Measurements from ENCODE around the gene ITK. TPM values are rescaled to one million over a fixed set of nuclear protein-coding genes. Genes with fewer than 3 reads are reported as not detected.
A peak's percentile ranks its signal among the peaks of the same experiment; 100 is the strongest.

ITK gene
- total RNA-seq, 2 donors from 2014 or later: 0.33 to 0.90 TPM

DNA sequence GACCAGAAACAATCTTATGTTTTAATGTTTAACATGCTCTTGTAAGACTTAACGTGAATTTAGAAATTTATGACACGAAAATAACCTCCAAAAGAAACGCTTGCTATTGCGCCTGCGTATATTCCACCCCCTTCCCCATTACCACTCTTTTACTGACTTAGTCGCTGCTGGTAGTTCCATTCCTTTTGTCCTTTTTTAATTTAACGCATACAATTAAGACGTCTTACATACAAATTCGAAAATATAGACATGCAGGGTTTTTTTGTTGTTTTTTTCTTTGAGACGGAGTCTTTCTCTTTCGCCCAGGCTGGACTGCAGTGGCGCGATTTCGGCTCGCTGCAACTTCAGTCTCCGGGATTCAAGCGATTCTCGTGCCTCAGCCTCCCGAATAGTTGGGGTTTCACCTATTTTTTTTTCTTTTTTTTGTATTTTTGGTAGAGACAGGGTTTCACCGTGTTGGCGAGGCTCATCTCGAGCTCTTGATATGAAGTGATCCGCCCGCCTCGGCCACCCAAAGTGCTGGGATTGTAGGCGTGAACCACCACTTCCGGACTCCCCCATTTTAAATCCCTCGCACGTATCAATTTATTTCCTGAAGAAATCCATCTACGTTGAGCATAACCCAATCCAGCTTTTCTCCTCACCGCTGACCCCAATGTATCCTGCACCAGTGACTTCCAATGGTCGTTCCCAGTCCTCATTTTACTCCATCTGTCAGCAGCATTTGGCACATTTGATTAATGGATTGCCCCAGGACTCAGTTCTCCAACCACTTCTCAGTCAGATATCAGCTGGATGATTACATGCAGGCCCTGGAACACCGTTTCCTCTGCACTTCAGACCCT, 37.3 kb upstream of the ITK start:
- peak; percentile 68 for DNase-seq (ENCODE audit: low spot score)
- H3K27me3 ChIP-seq: no peaks in the 10 kb centered on the region
- H3K27ac ChIP-seq: peak overlapping the region; percentile 85 to 93
- TF ChIP-seq, protein P1, sequence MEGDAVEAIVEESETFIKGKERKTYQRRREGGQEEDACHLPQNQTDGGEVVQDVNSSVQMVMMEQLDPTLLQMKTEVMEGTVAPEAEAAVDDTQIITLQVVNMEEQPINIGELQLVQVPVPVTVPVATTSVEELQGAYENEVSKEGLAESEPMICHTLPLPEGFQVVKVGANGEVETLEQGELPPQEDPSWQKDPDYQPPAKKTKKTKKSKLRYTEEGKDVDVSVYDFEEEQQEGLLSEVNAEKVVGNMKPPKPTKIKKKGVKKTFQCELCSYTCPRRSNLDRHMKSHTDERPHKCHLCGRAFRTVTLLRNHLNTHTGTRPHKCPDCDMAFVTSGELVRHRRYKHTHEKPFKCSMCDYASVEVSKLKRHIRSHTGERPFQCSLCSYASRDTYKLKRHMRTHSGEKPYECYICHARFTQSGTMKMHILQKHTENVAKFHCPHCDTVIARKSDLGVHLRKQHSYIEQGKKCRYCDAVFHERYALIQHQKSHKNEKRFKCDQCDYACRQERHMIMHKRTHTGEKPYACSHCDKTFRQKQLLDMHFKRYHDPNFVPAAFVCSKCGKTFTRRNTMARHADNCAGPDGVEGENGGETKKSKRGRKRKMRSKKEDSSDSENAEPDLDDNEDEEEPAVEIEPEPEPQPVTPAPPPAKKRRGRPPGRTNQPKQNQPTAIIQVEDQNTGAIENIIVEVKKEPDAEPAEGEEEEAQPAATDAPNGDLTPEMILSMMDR (IDR thresholded peaks at IDR 0.05): peak in 1 of 2 donors; percentile 22
- peaks cover 0 to 13% of the 10 kb centered on the region in 2 donors for H3K4me1 ChIP-seq
- H3K36me3 ChIP-seq: peaks cover 10% of the 10 kb centered on the region
- no peaks in the 10 kb centered on the region for H3K9me3 ChIP-seq
- peak overlapping the region; percentile 68 to 99 for H3K4me3 ChIP-seq

DNA sequence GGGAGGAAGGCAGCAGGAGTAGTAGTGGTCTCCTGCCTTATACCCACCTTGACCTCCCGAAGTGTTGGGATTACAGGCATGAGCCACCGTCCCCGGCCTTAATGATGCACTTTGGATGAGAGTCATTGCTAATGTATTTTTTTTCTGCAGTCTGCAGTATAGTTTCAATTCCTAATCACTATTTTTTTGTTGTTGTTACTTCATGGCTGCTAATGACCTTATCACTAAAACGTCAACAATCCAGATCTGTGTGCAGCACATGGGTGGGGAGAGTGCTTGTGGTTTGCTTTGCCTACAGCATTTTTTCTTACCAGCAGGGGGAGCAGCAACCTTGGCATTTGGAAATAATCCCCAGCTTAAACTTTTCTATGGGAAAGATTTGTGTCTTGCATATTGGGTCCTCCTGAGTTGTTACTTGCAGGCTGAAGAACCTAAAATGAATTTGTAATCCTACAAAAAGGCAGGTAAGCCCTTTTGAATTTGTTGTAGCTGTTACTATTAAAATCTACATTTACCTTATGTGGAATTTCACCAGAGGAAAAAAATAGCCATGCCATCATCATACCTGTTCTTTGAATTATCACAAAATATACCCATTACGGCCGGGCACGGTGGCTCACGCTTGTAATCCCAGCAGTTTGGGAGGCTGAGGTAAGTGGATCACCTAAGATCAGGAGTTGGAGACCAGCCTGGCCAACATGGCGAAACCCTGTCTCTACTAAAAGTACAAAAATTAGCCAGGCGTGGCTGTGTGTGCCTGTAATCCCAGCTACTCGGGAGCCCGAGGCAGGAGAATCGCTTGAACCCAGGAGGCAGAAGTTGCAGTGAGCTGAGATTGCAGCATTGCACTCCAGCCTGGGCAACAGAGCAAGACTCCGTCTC, 31.7 kb upstream of the ITK start:
- no peak overlapping the region for H3K27ac ChIP-seq
- H3K4me1 ChIP-seq: peaks cover 0 to 5% of the 10 kb centered on the region in 2 donors
- no peak overlapping the region for H3K4me3 ChIP-seq
- TF ChIP-seq, protein P1 (IDR thresholded peaks at IDR 0.05): peak; percentile 73 to 87
- no peaks in the 10 kb centered on the region for H3K9me3 ChIP-seq
- H3K36me3 ChIP-seq: no peaks in the 10 kb centered on the region
- H3K27me3 ChIP-seq: no peaks in the 10 kb centered on the region
- DNase-seq (ENCODE audit: low spot score): peak; percentile 77

DNA sequence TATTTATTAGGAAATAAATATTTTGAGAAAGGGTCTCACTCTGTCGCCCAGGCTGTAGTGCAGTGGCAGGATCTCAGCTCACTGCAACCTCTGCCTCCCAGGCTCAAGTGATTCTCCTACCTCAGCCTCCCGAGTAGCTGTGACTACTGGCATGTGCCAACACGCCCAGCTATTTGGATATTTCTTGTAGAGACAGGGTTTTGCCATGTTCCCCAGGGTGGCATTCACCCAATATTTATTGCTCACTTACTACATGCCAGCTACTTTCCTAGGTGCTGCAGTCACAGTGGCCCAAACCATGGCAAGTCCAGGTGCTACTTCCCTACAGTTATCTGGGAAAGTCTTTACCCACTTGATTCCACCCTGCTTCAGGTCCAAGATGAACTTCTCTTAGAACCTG, 29.6 kb upstream of the ITK start:
- Histone ChIP-seq H3K36me3 (no peaks in the 10 kb centered on the region), H3K4me3 (no peak overlapping the region), H3K27ac (no peak overlapping the region), H3K9me3 (no peaks in the 10 kb centered on the region), H3K27me3 (no peaks in the 10 kb centered on the region), H3K4me1 (peaks cover 0 to 5% of the 10 kb centered on the region in 2 donors)
- peak; percentile 34 for DNase-seq (ENCODE audit: low spot score)
- TF ChIP-seq, protein P1 (IDR thresholded peaks at IDR 0.05): no peak

DNA sequence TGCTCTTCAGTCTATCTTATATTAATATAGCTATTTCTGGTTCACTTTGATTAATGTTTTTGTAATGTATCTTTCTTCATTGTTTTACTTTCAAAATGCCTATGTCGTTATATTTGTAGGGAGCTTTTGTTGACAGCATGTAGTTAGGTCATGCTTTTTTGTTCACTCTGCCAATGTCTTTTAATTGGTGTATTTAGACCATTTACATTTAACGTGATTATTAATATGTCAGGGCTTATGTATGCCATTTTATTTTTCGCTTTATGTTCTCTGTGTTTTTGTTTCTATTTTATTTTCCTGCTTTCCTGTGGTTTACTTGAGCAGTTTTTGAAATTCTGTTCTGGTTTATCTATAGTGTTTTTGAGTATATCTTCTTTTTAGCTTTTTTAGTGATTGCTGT, 25.3 kb upstream of the ITK start:
- no peak for DNase-seq (ENCODE audit: low spot score)
- Histone ChIP-seq H3K27ac (no peak overlapping the region), H3K36me3 (no peaks in the 10 kb centered on the region), H3K27me3 (no peaks in the 10 kb centered on the region), H3K9me3 (no peaks in the 10 kb centered on the region), H3K4me3 (no peak overlapping the region), H3K4me1 (no peaks in the 10 kb centered on the region)
- TF ChIP-seq, protein P1 (IDR thresholded peaks at IDR 0.05): no peak

DNA sequence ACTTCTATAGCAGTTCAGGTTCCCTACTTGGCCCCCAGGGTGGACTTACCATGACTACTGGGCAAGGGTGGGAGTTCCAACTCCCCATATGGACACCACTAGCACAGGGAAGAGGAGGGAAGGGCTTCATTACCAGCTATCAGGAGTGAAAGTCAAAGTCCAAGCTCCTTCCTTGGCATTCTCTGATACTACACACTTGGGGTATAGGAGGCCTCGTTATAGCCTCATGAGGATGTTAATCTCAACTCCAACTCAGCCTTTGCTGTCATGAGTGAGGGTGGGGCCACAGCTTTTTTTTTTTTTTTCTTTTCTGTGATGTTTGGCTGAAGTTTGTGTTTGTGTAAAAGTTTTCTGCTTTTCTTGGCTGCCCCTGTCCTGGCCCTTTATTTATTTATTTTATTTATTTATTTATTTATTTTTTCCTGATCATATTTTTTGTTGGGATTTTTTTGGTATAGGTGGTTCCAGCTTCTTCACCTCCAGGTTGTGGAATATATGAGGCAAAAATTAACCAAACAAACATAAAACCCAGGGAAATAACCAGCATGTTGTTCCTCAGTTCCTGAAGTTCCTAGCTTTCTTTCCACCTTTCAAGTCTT, 23.2 kb upstream of the ITK start:
- no peaks in the 10 kb centered on the region for H3K36me3 ChIP-seq
- peak; percentile 38 for DNase-seq (ENCODE audit: low spot score)
- H3K27me3 ChIP-seq: no peaks in the 10 kb centered on the region
- H3K9me3 ChIP-seq: no peaks in the 10 kb centered on the region
- H3K4me1 ChIP-seq: no peaks in the 10 kb centered on the region
- H3K4me3 ChIP-seq: no peak overlapping the region
- TF ChIP-seq, protein P1 (IDR thresholded peaks at IDR 0.05): no peak
- no peak overlapping the region for H3K27ac ChIP-seq
